ENCODE results near the gene SORCS3. TPM values are rescaled to one million over a fixed set of nuclear protein-coding genes. Genes with fewer than 3 reads are reported as not detected.

SORCS3 gene
- total RNA-seq, 4 donors from 2014 or later: 0.26 to 0.50 (median 0.41) TPM

DNA sequence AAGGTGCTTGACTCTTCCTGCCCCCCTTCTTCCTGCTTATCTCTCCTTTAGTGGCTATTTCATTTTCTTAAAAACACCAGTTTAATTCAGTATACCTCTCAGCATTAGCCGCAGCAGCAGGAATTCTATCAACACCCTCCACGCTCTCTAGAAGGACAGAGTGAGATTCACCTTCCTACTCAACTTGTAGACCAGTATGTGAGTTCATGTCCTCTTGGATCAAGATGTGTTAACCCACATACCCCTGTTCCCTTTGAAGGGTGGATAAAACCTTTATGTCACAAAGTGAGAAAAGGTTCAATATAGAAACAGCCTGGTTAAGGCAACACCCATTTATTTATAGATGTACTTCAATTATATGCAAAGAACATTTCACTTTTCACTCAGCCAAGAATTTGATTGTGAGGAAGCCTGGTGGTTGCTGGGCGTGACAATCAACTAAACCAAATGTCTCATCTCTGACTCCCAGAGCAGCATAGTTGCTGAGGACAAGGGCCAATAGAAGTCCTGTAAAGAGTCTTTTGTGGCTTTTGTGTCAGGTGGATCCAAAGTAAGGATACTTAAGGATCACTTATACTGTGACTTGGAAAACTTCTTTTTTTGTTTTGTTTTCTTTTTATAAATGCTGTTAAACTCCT lies 617.1 kb downstream of the SORCS3 start:
- Histone ChIP-seq H3K4me1 (peaks cover 0 to 4% (median 0%) of the 10 kb centered on the region in 4 donors), H3K9me3 (no peaks in the 10 kb centered on the region), H3K36me3 (no peaks in the 10 kb centered on the region), H3K4me3 (no peak overlapping the region), H3K27ac (replicated peaks in 1 of 4) (no peak overlapping the region), H3K27me3 (no peaks in the 10 kb centered on the region)
- TF ChIP-seq POLR2A (IDR thresholded peaks at IDR 0.05; ENCODE audit: low read depth) (no peak), EP300 (IDR thresholded peaks at IDR 0.05) (no peak), POLR2AphosphoS5 (IDR thresholded peaks at IDR 0.05) (no peak)
- intact Hi-C loops (cut with DNase I): no loop called here
- DNase-seq (ENCODE audit: extremely low spot score): peak; percentile 10
- WGBS: 85% methylated on average over 3 of the region's 3 CpGs

GRCh38 chr10:105258674-105259065 lies 617.6 kb downstream of the SORCS3 start:
- Histone ChIP-seq H3K9me3 (no peaks in the 10 kb centered on the region), H3K27me3 (no peaks in the 10 kb centered on the region), H3K4me1 (no peaks in the 10 kb centered on the region), H3K36me3 (no peaks in the 10 kb centered on the region), H3K27ac (replicated peaks in 1 of 4) (no peak overlapping the region), H3K4me3 (no peak overlapping the region)
- TF ChIP-seq CTCF (IDR thresholded peaks at IDR 0.05) (no peak), EP300 (IDR thresholded peaks at IDR 0.05) (no peak), POLR2A (IDR thresholded peaks at IDR 0.05; ENCODE audit: low read depth) (no peak), POLR2AphosphoS5 (IDR thresholded peaks at IDR 0.05) (no peak)
- intact Hi-C loops (cut with DNase I): no loop called here
- DNase-seq (ENCODE audit: extremely low spot score): peak; percentile 47
- 75% methylated on average over 1 of the region's 1 CpG for WGBS

- Histone ChIP-seq H3K4me1 (no peaks in the 10 kb centered on the region), H3K27me3 (no peaks in the 10 kb centered on the region), H3K27ac (replicated peaks in 1 of 4) (no peak overlapping the region), H3K9me3 (no peaks in the 10 kb centered on the region), H3K36me3 (no peaks in the 10 kb centered on the region), H3K4me3 (no peak overlapping the region)
- WGBS: 79% methylated on average over 2 of the region's 2 CpGs
- DNase-seq (ENCODE audit: extremely low spot score): no peak
- TF ChIP-seq POLR2AphosphoS5 (IDR thresholded peaks at IDR 0.05) (no peak), POLR2A (IDR thresholded peaks at IDR 0.05; ENCODE audit: low read depth) (no peak), EP300 (IDR thresholded peaks at IDR 0.05) (no peak), CTCF (IDR thresholded peaks at IDR 0.05) (no peak)
- intact Hi-C loops (cut with DNase I): no loop called here
These were observed 618.1 kb downstream of the SORCS3 start for GRCh38 chr10:105259201-105259600.

- no peaks in the 10 kb centered on the region for H3K27me3 ChIP-seq
These were observed 621.6 kb downstream of the SORCS3 start for GRCh38 chr10:105262666-105263065.

More at GRCh38 chr10:105262666-105263065, 621.6 kb downstream of the SORCS3 start:
- Histone ChIP-seq H3K9me3 (no peaks in the 10 kb centered on the region), H3K27ac (replicated peaks in 1 of 4) (no peak overlapping the region), H3K36me3 (no peaks in the 10 kb centered on the region), H3K4me1 (no peaks in the 10 kb centered on the region), H3K4me3 (no peak overlapping the region)
- TF ChIP-seq POLR2AphosphoS5 (IDR thresholded peaks at IDR 0.05) (no peak), POLR2A (IDR thresholded peaks at IDR 0.05; ENCODE audit: low read depth) (no peak), CTCF (IDR thresholded peaks at IDR 0.05) (no peak), EP300 (IDR thresholded peaks at IDR 0.05) (no peak)
- 69% methylated on average over 2 of the region's 2 CpGs for WGBS
- peak; percentile 5 for DNase-seq (ENCODE audit: extremely low spot score)
- intact Hi-C loops (cut with DNase I): no loop called here

Measured in esophagus muscularis mucosa (tissue), 4 donors.